ENCODE results near the gene C2CD2L. TPM values are rescaled to one million over a fixed set of nuclear protein-coding genes. Genes with fewer than 3 reads are reported as not detected.
"Not testable (repeated sequence)": the region's sequence is repeated elsewhere in the genome, so short reads cannot be mapped to it uniquely, and the experiment has no call there.

The C2CD2L gene
- total RNA-seq: 19.3 and 19.7 TPM in 2 replicates
- polyA plus RNA-seq (2012): 14.0 TPM

- peak; percentile 89 for DNase-seq (ENCODE audit: low read depth)
Measured at GRCh38 chr11:119106564-119107537, at the start of gene C2CD2L. Gene C2CD2L (plus strand): TSS chr11:119107344. CDS start chr11:119107742, 398 bp downstream.

GRCh38 chr11:119059128-119059527 lies 48.0 kb upstream of the C2CD2L start:
- not testable (repeated sequence) for DNase-seq (ENCODE audit: low read depth)

GRCh38 chr11:119061256-119061655 lies 45.9 kb upstream of the C2CD2L start:
- peak; percentile 43 for DNase-seq (ENCODE audit: low read depth)

- peak; percentile 17 for DNase-seq (ENCODE audit: low read depth)
Measured at GRCh38 chr11:119062779-119063178, 44.4 kb upstream of the C2CD2L start.

GRCh38 chr11:119065369-119065768 lies 41.8 kb upstream of the C2CD2L start:
- peak; percentile 12 for DNase-seq (ENCODE audit: low read depth)

- peak; percentile 95 for DNase-seq (ENCODE audit: low read depth)
Measured at GRCh38 chr11:119067371-119068222, 39.5 kb upstream of the C2CD2L start, which contains the start of gene VPS11. Gene VPS11 (plus strand): TSS chr11:119067818. CDS start chr11:119067824, 6 bp downstream.

GRCh38 chr11:119077839-119078238 lies 29.3 kb upstream of the C2CD2L start:
- no peak for DNase-seq (ENCODE audit: low read depth)

- DNase-seq (ENCODE audit: low read depth): no peak
Measured at GRCh38 chr11:119078675-119079420, 28.3 kb upstream of the C2CD2L start.

GRCh38 chr11:119081682-119082260 lies 25.4 kb upstream of the C2CD2L start:
- no peak for DNase-seq (ENCODE audit: low read depth)

GRCh38 chr11:119084663-119085436 lies 22.3 kb upstream of the C2CD2L start, which contains the start of gene HMBS:
Gene HMBS (plus strand): TSS chr11:119084881. CDS start chr11:119085034, 153 bp downstream.
- peak; percentile 95 for DNase-seq (ENCODE audit: low read depth)

- DNase-seq (ENCODE audit: low read depth): no peak
Measured at GRCh38 chr11:119085437-119085847, 21.7 kb upstream of the C2CD2L start.

- no peak for DNase-seq (ENCODE audit: low read depth)
Measured at GRCh38 chr11:119087123-119087522, 20.0 kb upstream of the C2CD2L start.

GRCh38 chr11:119087747-119088241 lies 19.4 kb upstream of the C2CD2L start:
- no peak for DNase-seq (ENCODE audit: low read depth)

GRCh38 chr11:119088406-119088805 lies 18.7 kb upstream of the C2CD2L start:
- DNase-seq (ENCODE audit: low read depth): no peak

- no peak for DNase-seq (ENCODE audit: low read depth)
Measured at GRCh38 chr11:119089319-119089718, 17.8 kb upstream of the C2CD2L start.

- no peak for DNase-seq (ENCODE audit: low read depth)
Measured at GRCh38 chr11:119091178-119091577, 16.0 kb upstream of the C2CD2L start.

GRCh38 chr11:119091966-119092879 lies 14.9 kb upstream of the C2CD2L start:
- no peak for DNase-seq (ENCODE audit: low read depth)
